PFSK-1 (cell line): Measurements from ENCODE around the gene HS6ST3.

Experiments
- FOXP2 ChIP-seq: optimal IDR thresholded peaks from 2 replicates; pipeline ENCODE3; 2011; ENCODE audit warnings: borderline replicate concordance, control low read depth, inconsistent platforms; ENCODE audit not compliant: insufficient read depth; ENCODE audit errors: extremely low read length, extremely low read depth
- POLR2AphosphoS5 ChIP-seq: IDR thresholded peaks from 2 replicates; pipeline ENCODE4 v1.6.1; 2012; ENCODE audit warnings: low read depth, mild to moderate bottlenecking, control low read depth, low read length, moderate library complexity
- SIN3A ChIP-seq: IDR thresholded peaks from 2 replicates; pipeline ENCODE4 v1.6.1; 2012; ENCODE audit warnings: mild to moderate bottlenecking, low read length, moderate library complexity, borderline replicate concordance; ENCODE audit not compliant: insufficient read depth
- TAF1 ChIP-seq: IDR thresholded peaks from 2 replicates; pipeline ENCODE4 v1.6.1; 2012; ENCODE audit warnings: low read length, control low read depth, borderline replicate concordance; ENCODE audit not compliant: insufficient read depth
- TF ChIP-seq, protein P1 (sequence below), 2 experiments: IDR thresholded peaks; 2 replicates each; pipeline versions ENCODE4 v1.6.1 to v1.8.0; 2011 to 2012; ENCODE audit warnings: low read depth in 2 of 2, low read length in 2 of 2, control low read depth in 1 of 2, inconsistent platforms in 1 of 2, mild to moderate bottlenecking in 1 of 2, moderate library complexity in 1 of 2; ENCODE audit not compliant: insufficient read depth in 1 of 2

HS6ST3 gene

GRCh38 chr13:96346921-96347320 is 257.0 kb downstream of the HS6ST3 start:
- no peak for TF ChIP-seq POLR2AphosphoS5
- TF ChIP-seq FOXP2 = no peak
- TF ChIP-seq, protein P1, sequence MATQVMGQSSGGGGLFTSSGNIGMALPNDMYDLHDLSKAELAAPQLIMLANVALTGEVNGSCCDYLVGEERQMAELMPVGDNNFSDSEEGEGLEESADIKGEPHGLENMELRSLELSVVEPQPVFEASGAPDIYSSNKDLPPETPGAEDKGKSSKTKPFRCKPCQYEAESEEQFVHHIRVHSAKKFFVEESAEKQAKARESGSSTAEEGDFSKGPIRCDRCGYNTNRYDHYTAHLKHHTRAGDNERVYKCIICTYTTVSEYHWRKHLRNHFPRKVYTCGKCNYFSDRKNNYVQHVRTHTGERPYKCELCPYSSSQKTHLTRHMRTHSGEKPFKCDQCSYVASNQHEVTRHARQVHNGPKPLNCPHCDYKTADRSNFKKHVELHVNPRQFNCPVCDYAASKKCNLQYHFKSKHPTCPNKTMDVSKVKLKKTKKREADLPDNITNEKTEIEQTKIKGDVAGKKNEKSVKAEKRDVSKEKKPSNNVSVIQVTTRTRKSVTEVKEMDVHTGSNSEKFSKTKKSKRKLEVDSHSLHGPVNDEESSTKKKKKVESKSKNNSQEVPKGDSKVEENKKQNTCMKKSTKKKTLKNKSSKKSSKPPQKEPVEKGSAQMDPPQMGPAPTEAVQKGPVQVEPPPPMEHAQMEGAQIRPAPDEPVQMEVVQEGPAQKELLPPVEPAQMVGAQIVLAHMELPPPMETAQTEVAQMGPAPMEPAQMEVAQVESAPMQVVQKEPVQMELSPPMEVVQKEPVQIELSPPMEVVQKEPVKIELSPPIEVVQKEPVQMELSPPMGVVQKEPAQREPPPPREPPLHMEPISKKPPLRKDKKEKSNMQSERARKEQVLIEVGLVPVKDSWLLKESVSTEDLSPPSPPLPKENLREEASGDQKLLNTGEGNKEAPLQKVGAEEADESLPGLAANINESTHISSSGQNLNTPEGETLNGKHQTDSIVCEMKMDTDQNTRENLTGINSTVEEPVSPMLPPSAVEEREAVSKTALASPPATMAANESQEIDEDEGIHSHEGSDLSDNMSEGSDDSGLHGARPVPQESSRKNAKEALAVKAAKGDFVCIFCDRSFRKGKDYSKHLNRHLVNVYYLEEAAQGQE (IDR thresholded peaks at IDR 0.05; ENCODE audit: insufficient read depth in 1 of 2, low read depth in 2 of 2, low read length in 2 of 2) = no peak

- no peak for TF ChIP-seq SIN3A
- TF ChIP-seq FOXP2 = no peak
- no peak for TF ChIP-seq POLR2AphosphoS5
- no peak for TF ChIP-seq TAF1
- TF ChIP-seq, protein P1 (IDR thresholded peaks at IDR 0.05; ENCODE audit: insufficient read depth in 1 of 2, low read depth in 2 of 2, low read length in 2 of 2) = no peak
Observed at GRCh38 chr13:96373597-96373996, 283.7 kb downstream of the HS6ST3 start.

DNA sequence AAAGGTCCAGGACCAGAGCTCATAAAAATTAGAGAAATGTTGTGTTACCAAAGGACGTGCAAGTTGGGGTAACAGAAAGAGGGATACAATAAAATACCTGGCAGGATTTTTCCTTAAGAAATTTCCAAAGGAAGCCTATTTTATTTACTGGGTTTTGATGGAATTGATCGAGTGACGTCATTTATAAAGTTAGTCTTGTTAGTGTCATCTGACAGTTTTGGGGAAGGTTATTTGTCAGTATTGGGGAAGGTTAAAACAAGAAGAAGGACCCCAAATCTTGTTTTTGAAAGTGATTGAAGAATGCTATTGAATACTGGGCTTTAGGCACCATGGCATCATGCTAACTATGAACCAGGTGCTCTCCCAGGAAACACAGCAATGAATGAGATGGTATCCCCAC is 287.9 kb downstream of the HS6ST3 start:
- TF ChIP-seq TAF1 = no peak
- TF ChIP-seq FOXP2 = no peak
- TF ChIP-seq, protein P1 (IDR thresholded peaks at IDR 0.05; ENCODE audit: insufficient read depth in 1 of 2, low read depth in 2 of 2, low read length in 2 of 2) = no peak
- TF ChIP-seq POLR2AphosphoS5 = no peak
- no peak for TF ChIP-seq SIN3A

DNA sequence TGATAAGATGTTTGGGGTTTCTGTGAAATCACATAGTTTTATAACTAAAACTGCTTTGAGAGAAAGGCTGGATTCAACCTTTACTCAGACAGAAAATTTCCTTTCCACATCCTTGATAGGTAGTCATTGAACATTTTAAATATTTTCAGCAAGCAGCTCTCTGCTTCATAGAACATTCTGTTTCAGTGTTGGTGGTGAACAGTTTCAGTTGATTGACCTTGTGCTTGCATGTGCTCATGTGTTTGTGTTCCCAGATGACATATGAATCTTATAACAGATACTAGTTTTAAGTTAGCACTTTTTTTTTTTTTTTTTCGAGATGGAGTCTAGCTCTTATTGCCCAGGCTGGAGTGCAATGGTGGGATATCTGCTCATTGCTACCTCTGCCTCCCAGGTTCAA is 290.1 kb downstream of the HS6ST3 start:
- TF ChIP-seq POLR2AphosphoS5 (no peak), FOXP2 (no peak), SIN3A (no peak), TAF1 (no peak)
- TF ChIP-seq, protein P1 (IDR thresholded peaks at IDR 0.05; ENCODE audit: insufficient read depth in 1 of 2, low read depth in 2 of 2, low read length in 2 of 2) = no peak

GRCh38 chr13:96381681-96382080 is 291.8 kb downstream of the HS6ST3 start:
- no peak for TF ChIP-seq SIN3A
- TF ChIP-seq POLR2AphosphoS5 = no peak
- no peak for TF ChIP-seq FOXP2
- TF ChIP-seq, protein P1 (IDR thresholded peaks at IDR 0.05; ENCODE audit: insufficient read depth in 1 of 2, low read depth in 2 of 2, low read length in 2 of 2) = no peak
- no peak for TF ChIP-seq TAF1
